CD4-positive, alpha-beta memory T cell (primary cell): ENCODE measurements around the gene TMEM270. TPM values are rescaled to one million over a fixed set of nuclear protein-coding genes. Genes with fewer than 3 reads are reported as not detected.
"Not testable (repeated sequence)": the region's sequence is repeated elsewhere in the genome, so short reads cannot be mapped to it uniquely, and the experiment has no call there.

Experiments
- CTCF ChIA-PET: fragments of 350-600 bp; sonication (Branson Sonifier 250); formaldehyde crosslinking; loops from one replicate; lab custom pipeline; 2021; ENCODE audit warnings: inconsistent platforms; ENCODE audit not compliant: partially characterized antibody; lab: Charles Lee
- POLR2A ChIA-PET: fragments of 350-600 bp; sonication (Branson Sonifier 250); formaldehyde crosslinking; loops from one replicate; lab custom pipeline; 2021; ENCODE audit not compliant: partially characterized antibody; lab: Charles Lee
- DNase-seq, 5 donors: peaks; one replicate each; pipeline versions ENCODE4 v3.0.0 to v3.0.0-alpha.2; 2020 to 2022; ENCODE audit warnings: mixed read lengths in 1 of 5
- H3K27ac ChIP-seq: one replicate; pipeline ENCODE4 v1.7.0; 2013; ENCODE audit warnings: low read depth, low read length
- H3K27me3 ChIP-seq: 2 replicates; pipeline ENCODE4 v1.7.0; 2013; ENCODE audit warnings: mild to moderate bottlenecking, low read length, moderate library complexity; ENCODE audit not compliant: insufficient read depth
- H3K36me3 ChIP-seq: 2 replicates; pipeline ENCODE4 v1.7.0; 2013; ENCODE audit warnings: mild to moderate bottlenecking, low read length, moderate library complexity; ENCODE audit not compliant: insufficient read depth
- H3K4me1 ChIP-seq: 2 replicates; pipeline ENCODE4 v1.7.0; 2013; ENCODE audit warnings: mild to moderate bottlenecking, low read length, moderate library complexity; ENCODE audit not compliant: insufficient read depth
- H3K4me3 ChIP-seq, 2 donors: one replicate each; pipeline ENCODE4 v1.7.0; 2013; ENCODE audit warnings: low read length in 2 of 2, mild to moderate bottlenecking in 1 of 2
- H3K9me3 ChIP-seq, 2 donors: one replicate each; pipeline ENCODE4 v1.7.0; 2013; ENCODE audit warnings: low read length in 2 of 2, control low read depth in 1 of 2; ENCODE audit not compliant: control insufficient read depth in 1 of 2
- H3K27ac Mint-ChIP-seq, 7 donors: one replicate each; pipeline ENCODE4 v1.8.0; 2020 to 2021; ENCODE audit warnings: mixed read lengths in 7 of 7, mild to moderate bottlenecking in 6 of 7, inconsistent platforms in 3 of 7, moderate library complexity in 3 of 7
- H3K27me3 Mint-ChIP-seq, 2 donors: one replicate each; pipeline ENCODE4 v1.8.0; 2020 to 2021; ENCODE audit warnings: mixed read lengths in 2 of 2
- H3K36me3 Mint-ChIP-seq, 2 donors: one replicate each; pipeline ENCODE4 v1.8.0; 2020 to 2021; ENCODE audit warnings: mixed read lengths in 2 of 2, inconsistent platforms in 1 of 2, mild to moderate bottlenecking in 1 of 2
- H3K4me1 Mint-ChIP-seq, 4 donors: one replicate each; pipeline ENCODE4 v1.8.0; 2020 to 2021; ENCODE audit warnings: mixed read lengths in 4 of 4, mild to moderate bottlenecking in 1 of 4
- H3K4me3 Mint-ChIP-seq, 8 donors: one replicate each; pipeline ENCODE4 v1.8.0; 2020 to 2021; ENCODE audit warnings: mixed read lengths in 8 of 8, mild to moderate bottlenecking in 7 of 8, moderate library complexity in 6 of 8, inconsistent platforms in 3 of 8
- H3K9me3 Mint-ChIP-seq, 8 donors: one replicate each; pipeline ENCODE4 v1.8.0; 2020 to 2021; ENCODE audit warnings: mixed read lengths in 8 of 8, mild to moderate bottlenecking in 5 of 8, inconsistent platforms in 3 of 8, moderate library complexity in 1 of 8
- intact Hi-C: fragments of 100-400 bp; cut with micrococcal nuclease; formaldehyde crosslinking; loops from one replicate; pipeline ENCODE4 v1.15.1; 2023
- polyA plus RNA-seq, 2 donors: library from polyadenylated mRNA; unstranded; fragments of 300-500 nt; fragmentation: Illumina TruSeq; gene quantifications; one replicate each; pipeline ENCODE4 v1.2.3, GENCODE V29; 2021
- total RNA-seq, 2 experiments: library from RNA; stranded (reverse); gene quantifications; one replicate each; pipeline ENCODE4 v1.2.3, GENCODE V29; 2021

TMEM270 gene, protein sequence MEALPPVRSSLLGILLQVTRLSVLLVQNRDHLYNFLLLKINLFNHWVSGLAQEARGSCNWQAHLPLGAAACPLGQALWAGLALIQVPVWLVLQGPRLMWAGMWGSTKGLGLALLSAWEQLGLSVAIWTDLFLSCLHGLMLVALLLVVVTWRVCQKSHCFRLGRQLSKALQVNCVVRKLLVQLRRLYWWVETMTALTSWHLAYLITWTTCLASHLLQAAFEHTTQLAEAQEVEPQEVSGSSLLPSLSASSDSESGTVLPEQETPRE
- total RNA-seq (not detected), polyA plus RNA-seq (not detected)

- H3K36me3 Mint-ChIP-seq = no peaks in the 10 kb centered on the region
- no peaks in the 10 kb centered on the region for H3K9me3 ChIP-seq
- no peak for DNase-seq
- H3K4me3 ChIP-seq = no peak within 1 kb of the TSS
- intact Hi-C loops = no loop called here
- H3K36me3 ChIP-seq = no peaks in the 10 kb centered on the region
- peaks cover 7 to 8% of the 10 kb centered on the region in 2 donors for H3K27me3 Mint-ChIP-seq
- peaks cover 1% of the 10 kb centered on the region for H3K4me1 ChIP-seq
- no peak within 1 kb of the TSS for H3K27ac ChIP-seq
- ChIA-PET CTCF (no interaction called here), POLR2A (no interaction called here)
- peaks cover 0 to 2% (median under 1%) of the 10 kb centered on the region in 4 donors for H3K4me1 Mint-ChIP-seq
- peaks cover 0 to 4% (median 0%) of the 10 kb centered on the region in 8 donors for H3K9me3 Mint-ChIP-seq
- H3K27me3 ChIP-seq = no peaks in the 10 kb centered on the region
- no peak within 1 kb of the TSS for H3K4me3 Mint-ChIP-seq
- peak within 1 kb of the TSS in 1 of 7 donors; percentile 36 for H3K27ac Mint-ChIP-seq
Measured at GRCh38 chr7:73860859-73861258, at the start of gene TMEM270. Gene TMEM270 (plus strand): TSS chr7:73861159. CDS start chr7:73861195, 36 bp downstream.

DNA sequence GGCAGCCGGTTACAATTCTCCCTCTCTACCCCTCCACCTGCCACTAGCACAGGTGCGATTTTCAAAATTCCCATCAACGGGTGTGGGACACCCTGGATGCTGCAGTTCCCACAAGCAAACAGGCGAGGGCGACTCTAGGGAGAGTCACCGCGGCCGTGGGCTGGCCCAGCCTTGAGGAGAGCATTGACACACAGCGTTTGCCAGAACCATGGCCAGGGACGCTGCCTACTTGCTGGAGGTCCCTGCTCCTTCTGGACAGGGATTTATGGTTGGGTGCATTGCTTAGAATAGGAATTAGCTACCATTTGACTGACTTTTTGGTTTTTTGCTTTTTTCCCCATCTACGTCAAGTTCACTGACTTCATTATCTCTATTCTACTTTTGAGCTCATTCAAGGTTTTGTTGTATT lies 49.2 kb upstream of the TMEM270 start:
- CTCF ChIA-PET = interaction anchor here (0.5 to 4.3 kb wide), 8 partner anchors 11 to 73 kb away, joined by 3 to 72 read pairs (median 4); partner anchors contain the start of genes ABHD11 and METTL27
- H3K27ac Mint-ChIP-seq = no peak overlapping the region
- H3K36me3 Mint-ChIP-seq = peaks cover 0 to 4% of the 10 kb centered on the region in 2 donors
- H3K27me3 Mint-ChIP-seq = peaks cover 9 to 11% of the 10 kb centered on the region in 2 donors
- Histone ChIP-seq H3K36me3 (no peaks in the 10 kb centered on the region), H3K9me3 (no peaks in the 10 kb centered on the region), H3K27me3 (no peaks in the 10 kb centered on the region), H3K27ac (no peak overlapping the region), H3K4me3 (no peak overlapping the region), H3K4me1 (no peaks in the 10 kb centered on the region)
- DNase-seq = peak in 4 of 5 donors; percentile 17 to 37 (median 27)
- POLR2A ChIA-PET = no interaction called here
- no peak overlapping the region for H3K4me3 Mint-ChIP-seq
- H3K4me1 Mint-ChIP-seq = no peaks in the 10 kb centered on the region
- peaks cover 0 to 10% (median 7%) of the 10 kb centered on the region in 8 donors for H3K9me3 Mint-ChIP-seq
- intact Hi-C loops = loop anchor here (1.0 kb wide), 2 partner anchors 40 to 44 kb away; no protein-coding TSS in a partner anchor

DNA sequence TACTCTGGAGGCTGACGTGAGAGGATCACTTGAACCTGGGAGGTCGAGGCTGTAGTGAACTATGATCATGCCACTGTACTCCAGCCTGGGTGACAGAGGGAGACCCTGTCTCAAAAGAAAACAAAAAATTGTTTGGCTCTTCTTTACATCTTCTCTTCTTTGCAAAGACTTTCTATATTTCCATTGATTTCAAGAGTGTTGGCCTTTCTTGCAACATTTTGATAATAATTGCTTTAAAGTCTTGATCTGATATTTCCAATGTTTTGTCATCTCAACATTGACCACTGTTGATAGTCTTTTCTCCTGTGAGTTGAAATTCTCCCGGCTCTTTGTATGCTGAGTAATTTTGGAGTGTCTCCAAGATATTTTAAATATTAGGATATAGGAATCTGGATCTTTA lies 48.0 kb upstream of the TMEM270 start:
- Mint-ChIP-seq H3K9me3 (peaks cover 0 to 10% (median 7%) of the 10 kb centered on the region in 8 donors), H3K36me3 (peaks cover 0 to 4% of the 10 kb centered on the region in 2 donors), H3K27ac (no peak overlapping the region), H3K4me3 (no peak overlapping the region), H3K27me3 (peaks cover 9 to 11% of the 10 kb centered on the region in 2 donors), H3K4me1 (no peaks in the 10 kb centered on the region)
- CTCF ChIA-PET = interaction anchor here (1.4 to 4.3 kb wide), 2 partner anchors 43 to 49 kb away, joined by 3 to 72 read pairs; no protein-coding TSS in a partner anchor
- POLR2A ChIA-PET = no interaction called here
- Histone ChIP-seq H3K27me3 (no peaks in the 10 kb centered on the region), H3K9me3 (no peaks in the 10 kb centered on the region), H3K27ac (no peak overlapping the region), H3K4me3 (no peak overlapping the region), H3K4me1 (no peaks in the 10 kb centered on the region), H3K36me3 (no peaks in the 10 kb centered on the region)
- DNase-seq = no peak
- intact Hi-C loops = no loop called here

GRCh38 chr7:73815436-73815835 lies 45.5 kb upstream of the TMEM270 start:
- H3K9me3 Mint-ChIP-seq = peaks cover 0 to 10% (median 7%) of the 10 kb centered on the region in 8 donors
- DNase-seq = no peak
- peaks cover 0 to 4% of the 10 kb centered on the region in 2 donors for H3K36me3 Mint-ChIP-seq
- Histone ChIP-seq H3K36me3 (no peaks in the 10 kb centered on the region), H3K4me3 (no peak overlapping the region), H3K4me1 (no peaks in the 10 kb centered on the region), H3K27me3 (no peaks in the 10 kb centered on the region), H3K27ac (no peak overlapping the region), H3K9me3 (no peaks in the 10 kb centered on the region)
- peaks cover 9 to 12% of the 10 kb centered on the region in 2 donors for H3K27me3 Mint-ChIP-seq
- H3K4me1 Mint-ChIP-seq = no peaks in the 10 kb centered on the region
- POLR2A ChIA-PET = interaction anchor here (0.8 kb wide), 1 partner anchor 36 kb away, joined by 4 read pairs; no protein-coding TSS in a partner anchor
- intact Hi-C loops = no loop called here
- CTCF ChIA-PET = interaction anchor here (0.7 to 0.8 kb wide), 2 partner anchors 29 to 40 kb away, joined by 3 read pairs; no protein-coding TSS in a partner anchor
- H3K27ac Mint-ChIP-seq = peak overlapping the region in 1 of 7 donors; percentile 57
- no peak overlapping the region for H3K4me3 Mint-ChIP-seq

DNA sequence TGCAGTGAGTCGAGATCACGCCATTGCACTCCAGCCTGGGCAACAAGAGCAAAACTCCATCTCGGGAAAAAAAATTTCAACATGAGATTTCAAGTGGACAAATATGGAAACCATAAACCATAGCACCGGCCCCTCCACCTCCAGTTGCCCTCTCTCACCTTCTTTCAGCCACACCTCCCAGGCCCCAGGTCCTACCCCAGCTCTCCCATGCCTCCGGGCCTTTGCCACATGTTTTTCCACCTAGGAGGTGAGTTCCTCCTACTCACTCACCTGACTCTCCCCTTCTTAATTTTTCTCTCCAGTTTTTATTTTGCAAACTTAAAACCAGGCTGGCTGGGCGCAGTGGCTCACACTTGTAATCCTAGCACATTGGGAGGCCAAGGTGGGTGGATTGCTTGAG lies 43.8 kb upstream of the TMEM270 start:
- Histone ChIP-seq H3K4me3 (no peak overlapping the region), H3K4me1 (no peaks in the 10 kb centered on the region), H3K36me3 (no peaks in the 10 kb centered on the region), H3K9me3 (no peaks in the 10 kb centered on the region), H3K27me3 (no peaks in the 10 kb centered on the region), H3K27ac (no peak overlapping the region)
- POLR2A ChIA-PET = no interaction called here
- Mint-ChIP-seq H3K4me3 (no peak overlapping the region), H3K4me1 (no peaks in the 10 kb centered on the region), H3K27ac (peak overlapping the region in 1 of 7 donors; percentile 35), H3K36me3 (peaks cover 0 to 4% of the 10 kb centered on the region in 2 donors), H3K9me3 (peaks cover 0 to 10% (median 7%) of the 10 kb centered on the region in 8 donors), H3K27me3 (peaks cover 5 to 11% of the 10 kb centered on the region in 2 donors)
- intact Hi-C loops = no loop called here
- DNase-seq = no peak
- CTCF ChIA-PET = interaction anchor here (3.2 kb wide), 1 partner anchor 38 kb away, joined by 12 read pairs; no protein-coding TSS in a partner anchor

DNA sequence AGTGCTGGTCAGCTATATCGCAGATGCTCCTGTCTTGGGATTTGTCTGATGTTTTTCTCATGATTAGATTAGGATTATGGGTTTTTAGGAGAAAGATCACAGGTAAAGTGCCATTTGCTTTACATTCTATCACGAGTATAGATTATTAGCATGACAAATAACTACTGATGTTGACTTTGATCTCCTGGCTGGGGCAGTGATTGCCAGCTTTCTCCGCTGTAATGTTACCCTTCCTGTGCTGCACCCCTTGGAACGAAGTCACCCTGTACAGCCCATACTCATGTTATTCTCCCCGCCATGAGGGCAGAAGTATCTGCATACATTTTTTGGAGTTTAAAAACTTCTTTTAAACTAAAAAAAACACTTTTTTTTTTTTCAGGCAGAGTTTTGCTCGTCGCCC lies 40.9 kb upstream of the TMEM270 start:
- no peak overlapping the region for H3K4me3 Mint-ChIP-seq
- Histone ChIP-seq H3K4me1 (peaks cover 5% of the 10 kb centered on the region), H3K4me3 (no peak overlapping the region), H3K36me3 (no peaks in the 10 kb centered on the region), H3K9me3 (no peaks in the 10 kb centered on the region), H3K27ac (no peak overlapping the region), H3K27me3 (no peaks in the 10 kb centered on the region)
- no peak for DNase-seq
- intact Hi-C loops = no loop called here
- ChIA-PET POLR2A (no interaction called here), CTCF (interaction anchor here (1.9 to 3.2 kb wide), 2 partner anchors 34 to 35 kb away, joined by 4 to 12 read pairs; no protein-coding TSS in a partner anchor)
- H3K27me3 Mint-ChIP-seq = peaks cover 4 to 10% of the 10 kb centered on the region in 2 donors
- H3K4me1 Mint-ChIP-seq = peaks cover 0 to 16% (median 2%) of the 10 kb centered on the region in 4 donors
- no peaks in the 10 kb centered on the region for H3K36me3 Mint-ChIP-seq
- H3K27ac Mint-ChIP-seq = no peak overlapping the region
- no peaks in the 10 kb centered on the region for H3K9me3 Mint-ChIP-seq

- H3K27ac Mint-ChIP-seq = peak overlapping the region in 2 of 7 donors; percentile 30 to 39
- POLR2A ChIA-PET, H3K27me3 ChIP-seq, H3K36me3 Mint-ChIP-seq, H3K27me3 Mint-ChIP-seq, H3K9me3 ChIP-seq, intact Hi-C loops, H3K27ac ChIP-seq, H3K4me3 ChIP-seq, H3K36me3 ChIP-seq, DNase-seq, H3K4me1 ChIP-seq, H3K4me3 Mint-ChIP-seq, H3K9me3 Mint-ChIP-seq: not testable (repeated sequence)
- CTCF ChIA-PET = interaction anchor here (1.1 to 1.9 kb wide), 3 partner anchors 29 to 33 kb away, joined by 4 to 11 read pairs (median 4); no protein-coding TSS in a partner anchor
- H3K4me1 Mint-ChIP-seq = peaks cover 3 to 26% (median 4%) of the 10 kb centered on the region in 4 donors
Measured at GRCh38 chr7:73821597-73822285, 39.2 kb upstream of the TMEM270 start.
